HL-60 (cell line): ENCODE results near the gene HTR3D.

Experiments
- CTCF ChIP-seq: IDR thresholded peaks from one replicate; pipeline ENCODE4 v1.5.1; 2011; ENCODE audit warnings: low read length, control low read depth, inconsistent platforms; ENCODE audit not compliant: insufficient read depth
- GABPA ChIP-seq: IDR thresholded peaks from 2 replicates; pipeline ENCODE4 v1.6.1; 2012; ENCODE audit warnings: low read depth
- POLR2AphosphoS5 ChIP-seq: IDR thresholded peaks from 2 replicates; pipeline ENCODE4 v1.6.1; 2012; ENCODE audit warnings: low read depth

GRCh38 chr3:184031187-184031792, at the start of gene HTR3D:
- TF ChIP-seq CTCF (no peak), POLR2AphosphoS5 (no peak), GABPA (no peak)
